ENCODE measurements around the gene RBBP8NL.

The RBBP8NL gene

GRCh38 chr20:62392621-62393334, 34.6 kb downstream of the RBBP8NL start:
- no peak for DNase-seq (ENCODE audit: low read depth)

- no peak for DNase-seq (ENCODE audit: low read depth)
Measured at GRCh38 chr20:62392077-62392418, 35.3 kb downstream of the RBBP8NL start.

GRCh38 chr20:62391165-62392076, 35.9 kb downstream of the RBBP8NL start:
- DNase-seq (ENCODE audit: low read depth) = no peak

- no peak for DNase-seq (ENCODE audit: low read depth)
Measured at GRCh38 chr20:62390317-62391164, 36.8 kb downstream of the RBBP8NL start.

GRCh38 chr20:62389601-62390087, 37.7 kb downstream of the RBBP8NL start:
- no peak for DNase-seq (ENCODE audit: low read depth)

- no peak for DNase-seq (ENCODE audit: low read depth)
Measured at GRCh38 chr20:62388839-62389600, 38.3 kb downstream of the RBBP8NL start.

- DNase-seq (ENCODE audit: low read depth) = peak; percentile 48
Measured at GRCh38 chr20:62387933-62388635, 39.3 kb downstream of the RBBP8NL start.

GRCh38 chr20:62387219-62387913, 40.0 kb downstream of the RBBP8NL start:
- DNase-seq (ENCODE audit: low read depth) = no peak

GRCh38 chr20:62386383-62387218, 40.7 kb downstream of the RBBP8NL start, which contains the start of gene RPS21:
RPS21 (plus strand) TSS chr20:62387103; CDS start chr20:62387339, 236 bp downstream.
- peak; percentile 95 for DNase-seq (ENCODE audit: low read depth)

GRCh38 chr20:62382306-62383198, 44.8 kb downstream of the RBBP8NL start:
- peak; percentile 84 for DNase-seq (ENCODE audit: low read depth)

GRCh38 chr20:62381842-62382241, 45.5 kb downstream of the RBBP8NL start:
- no peak for DNase-seq (ENCODE audit: low read depth)

GRCh38 chr20:62381202-62381797, 46.0 kb downstream of the RBBP8NL start:
- DNase-seq (ENCODE audit: low read depth) = peak; percentile 95

- DNase-seq (ENCODE audit: low read depth) = no peak
Measured at GRCh38 chr20:62378215-62378614, 49.1 kb downstream of the RBBP8NL start.

GRCh38 chr20:62377615-62378178, 49.6 kb downstream of the RBBP8NL start:
- no peak for DNase-seq (ENCODE audit: low read depth)

GRCh38 chr20:62377064-62377461, 50.3 kb downstream of the RBBP8NL start:
- DNase-seq (ENCODE audit: low read depth) = no peak

GRCh38 chr20:62376112-62377063, 51.0 kb downstream of the RBBP8NL start:
- no peak for DNase-seq (ENCODE audit: low read depth)
